ENCODE measurements around the gene LZTR1. TPM values are rescaled to one million over a fixed set of nuclear protein-coding genes. Genes with fewer than 3 reads are reported as not detected.
"Not testable (repeated sequence)": the region's sequence is repeated elsewhere in the genome, so short reads cannot be mapped to it uniquely, and the experiment has no call there.

The LZTR1 gene
- total RNA-seq, 1 experiment from 2014 or later = 39.9 TPM

GRCh38 chr22:21044931-21045584 lies 63.0 kb downstream of the LZTR1 start:
- peak; percentile 86 to 93 for DNase-seq
- Histone ChIP-seq H3K4me3 (peak overlapping the region; percentile 63), H3K27ac (peak overlapping the region; percentile 86)

GRCh38 chr22:21045585-21046294 lies 63.6 kb downstream of the LZTR1 start, which contains the start of gene LRRC74B:
LRRC74B (plus strand) TSS chr22:21045946; CDS start chr22:21045987, 41 bp downstream.
- Histone ChIP-seq H3K9me3 (replicated peaks) (no peaks in the 10 kb centered on the region), H3K4me1 (peaks cover 24% of the 10 kb centered on the region), H3K36me3 (no peaks in the 10 kb centered on the region), H3K27ac (peak within 1 kb of the TSS; percentile 86), H3K4me3 (peak within 1 kb of the TSS; percentile 63), H3K27me3 (no peaks in the 10 kb centered on the region)
- DNase-seq = peak; percentile 92 to 93

More at GRCh38 chr22:21044931-21045584, 63.0 kb downstream of the LZTR1 start:
- H3K36me3 ChIP-seq = no peaks in the 10 kb centered on the region
- H3K27me3 ChIP-seq = no peaks in the 10 kb centered on the region
- H3K9me3 ChIP-seq (replicated peaks) = no peaks in the 10 kb centered on the region
- peaks cover 28% of the 10 kb centered on the region for H3K4me1 ChIP-seq

GRCh38 chr22:21047035-21047661 lies 65.1 kb downstream of the LZTR1 start:
- H3K27ac ChIP-seq = no peak overlapping the region
- no peaks in the 10 kb centered on the region for H3K9me3 ChIP-seq (replicated peaks)
- no peak for DNase-seq
- H3K4me1 ChIP-seq = peaks cover 24% of the 10 kb centered on the region
- no peak overlapping the region for H3K4me3 ChIP-seq
- H3K36me3 ChIP-seq = no peaks in the 10 kb centered on the region
- H3K27me3 ChIP-seq = no peaks in the 10 kb centered on the region

- H3K4me3 ChIP-seq = no peak overlapping the region
- H3K9me3 ChIP-seq (replicated peaks) = no peaks in the 10 kb centered on the region
- H3K27ac ChIP-seq = no peak overlapping the region
- no peaks in the 10 kb centered on the region for H3K36me3 ChIP-seq
- H3K27me3 ChIP-seq = no peaks in the 10 kb centered on the region
- no peak for DNase-seq
- H3K4me1 ChIP-seq = peaks cover 24% of the 10 kb centered on the region
Observed at GRCh38 chr22:21047730-21048129, 65.6 kb downstream of the LZTR1 start.

- H3K27ac ChIP-seq; H3K4me3 ChIP-seq; H3K36me3 ChIP-seq; H3K9me3 ChIP-seq (replicated peaks); DNase-seq; H3K27me3 ChIP-seq: not testable (repeated sequence)
- H3K4me1 ChIP-seq = peaks cover 23% of the 10 kb centered on the region
Observed at GRCh38 chr22:21048448-21048847, 66.4 kb downstream of the LZTR1 start.

Other genes with a start within 250 kb of the LZTR1 start
- gene SERPIND1, start 208.2 kb upstream of the LZTR1 start, total RNA-seq (2014; rRNA removed; shearing (Covaris generic)) = 0.04 TPM in 1 of 2 replicates, not detected in the other
- gene PI4KA, start 123.5 kb upstream of the LZTR1 start, total RNA-seq (2014; rRNA removed; shearing (Covaris generic)) = 39.6 and 40.5 TPM in 2 replicates
- gene SNAP29, start 123.3 kb upstream of the LZTR1 start, total RNA-seq (2014; rRNA removed; shearing (Covaris generic)) = 15.5 and 17.7 TPM in 2 replicates
- 81.7 and 85.6 TPM in 2 replicates for gene CRKL, start 64.9 kb upstream of the LZTR1 start, total RNA-seq (2014; rRNA removed; shearing (Covaris generic))
- gene AIFM3, start 15.0 kb upstream of the LZTR1 start, total RNA-seq (2014; rRNA removed; shearing (Covaris generic)) = 0.20 TPM in 1 of 2 replicates, not detected in the other
- gene THAP7, start 19.8 kb downstream of the LZTR1 start, total RNA-seq (2014; rRNA removed; shearing (Covaris generic)) = 42.1 and 47.8 TPM in 2 replicates
- 10.0 and 11.3 TPM in 2 replicates for gene P2RX6, start 32.9 kb downstream of the LZTR1 start, total RNA-seq (2014; rRNA removed; shearing (Covaris generic))
- gene SLC7A4, start 50.3 kb downstream of the LZTR1 start, total RNA-seq (2014; rRNA removed; shearing (Covaris generic)) = not detected in 2 replicates
- gene LRRC74B, start 63.6 kb downstream of the LZTR1 start, total RNA-seq (2014; rRNA removed; shearing (Covaris generic)) = not detected in 2 replicates